Kasumi-1 (cell line): ENCODE results near the gene SIKE1.
"Not testable (repeated sequence)": the region's sequence is repeated elsewhere in the genome, so short reads cannot be mapped to it uniquely, and the experiment has no call there.

Experiments used
- DNase-seq, 2 experiments: peaks; one replicate each; lab custom pipeline; 2025; lab: John Stamatoyannopoulos, UW

SIKE1 gene

DNA sequence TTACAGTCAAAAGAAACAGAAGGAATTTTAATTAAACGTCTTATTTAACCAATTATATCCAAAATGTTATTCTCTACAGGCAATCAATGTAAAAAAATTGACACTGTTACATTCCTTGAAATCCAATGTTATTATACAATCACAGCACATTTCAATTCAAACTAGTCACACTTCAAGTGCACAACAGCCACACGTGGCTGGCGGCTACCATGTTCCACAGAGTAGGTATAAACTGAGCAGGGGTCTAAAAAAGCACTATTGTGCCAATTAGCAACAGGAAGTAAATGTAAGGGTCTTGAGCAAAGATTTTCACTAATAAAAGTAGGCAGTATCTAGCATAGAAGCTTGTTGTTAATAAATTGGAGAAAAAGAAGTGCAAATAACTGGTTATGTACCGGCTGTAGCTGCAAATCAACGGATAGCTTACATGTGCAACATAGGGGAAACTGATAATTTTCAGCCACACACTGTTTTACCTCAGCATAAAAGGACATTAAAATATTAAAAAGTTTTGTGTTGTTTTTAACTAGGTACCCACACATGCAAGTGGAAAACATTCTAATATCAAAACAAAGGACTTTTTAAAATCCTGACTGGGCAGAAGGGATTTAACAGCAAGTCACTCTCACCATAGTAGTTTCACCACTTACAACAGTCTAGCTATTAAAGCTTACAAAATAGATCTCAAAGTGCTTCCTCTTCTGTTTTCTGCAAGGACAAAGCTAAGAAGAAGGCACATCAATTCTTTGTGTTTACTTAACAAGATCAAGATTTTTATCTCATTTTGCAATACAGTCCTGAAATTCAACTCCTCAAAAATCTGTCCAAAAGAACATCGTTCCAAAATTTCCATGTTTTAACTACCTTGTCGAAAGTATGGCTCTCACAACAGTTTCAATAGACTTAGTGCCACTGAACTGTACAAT, 25.2 kb downstream of the SIKE1 start:
- peak; percentile 10 to 33 for DNase-seq

DNA sequence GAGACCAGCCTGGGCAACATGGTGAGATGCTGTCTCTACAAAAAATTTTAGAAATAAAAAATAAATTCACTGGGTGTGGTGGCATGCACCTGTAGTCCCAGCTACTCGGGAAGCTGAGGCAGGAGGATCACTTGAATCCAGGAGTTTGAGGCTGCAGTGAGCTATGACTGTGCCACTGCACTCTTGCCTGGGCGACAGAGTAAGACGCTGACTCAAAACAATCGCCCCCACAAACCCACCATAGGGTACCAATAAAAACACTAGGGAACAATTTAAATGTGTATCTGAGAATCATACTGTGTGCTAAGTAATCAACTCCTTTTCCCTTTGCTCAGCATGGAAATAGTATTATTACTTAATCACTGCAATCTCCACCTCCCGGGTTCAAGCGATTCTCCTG, 26.8 kb downstream of the SIKE1 start:
- DNase-seq, result not testable (repeated sequence)

- no peak for DNase-seq
These were observed 27.3 kb downstream of the SIKE1 start for GRCh38 chr1:114753143-114753542.

- DNase-seq, result no peak
These were observed 29.7 kb downstream of the SIKE1 start for GRCh38 chr1:114750780-114751179.

DNA sequence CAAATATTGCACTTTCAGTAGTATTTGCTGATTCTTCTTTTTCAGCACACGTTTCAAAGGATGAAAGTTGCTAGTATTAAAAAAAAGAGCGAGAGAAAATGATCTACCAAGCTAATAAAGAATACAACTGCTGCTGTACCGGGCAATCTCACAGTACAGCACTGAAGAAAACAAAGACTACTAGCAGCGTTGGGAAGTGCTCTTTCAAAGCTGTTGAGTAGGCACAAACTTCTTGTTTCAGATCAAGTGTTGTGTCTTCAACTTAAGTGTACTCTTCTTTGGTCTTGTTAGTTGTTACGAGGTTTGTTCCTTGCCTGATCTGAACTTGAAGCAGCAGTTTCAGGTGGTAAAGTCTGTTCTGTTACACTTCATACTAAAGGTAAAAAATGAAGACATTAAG, 30.6 kb downstream of the SIKE1 start:
- no peak for DNase-seq

- DNase-seq, result no peak
These were observed 33.9 kb downstream of the SIKE1 start for GRCh38 chr1:114746450-114747121.

GRCh38 chr1:114745291-114745690, 35.2 kb downstream of the SIKE1 start:
- DNase-seq, result no peak

GRCh38 chr1:114741963-114742746, 38.3 kb downstream of the SIKE1 start:
- no peak for DNase-seq

DNA sequence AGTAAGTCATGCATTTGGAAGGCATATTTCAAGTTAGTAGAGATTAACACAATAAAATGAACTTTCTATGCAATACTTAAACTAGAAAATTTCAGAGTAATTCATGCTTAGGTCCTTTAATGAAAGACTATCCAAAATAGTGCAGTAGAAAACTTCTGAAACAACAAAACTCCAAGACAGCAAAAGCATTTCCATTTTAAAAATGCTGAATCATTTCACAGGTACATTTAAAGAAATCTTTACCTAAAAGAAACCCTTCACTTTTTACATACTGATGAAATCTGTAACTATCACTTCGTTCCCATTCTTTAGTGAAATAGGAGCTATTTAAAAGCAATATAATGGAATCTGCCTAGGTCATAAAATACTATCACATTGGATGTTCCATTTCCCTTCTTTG, 40.2 kb downstream of the SIKE1 start:
- no peak for DNase-seq

DNA sequence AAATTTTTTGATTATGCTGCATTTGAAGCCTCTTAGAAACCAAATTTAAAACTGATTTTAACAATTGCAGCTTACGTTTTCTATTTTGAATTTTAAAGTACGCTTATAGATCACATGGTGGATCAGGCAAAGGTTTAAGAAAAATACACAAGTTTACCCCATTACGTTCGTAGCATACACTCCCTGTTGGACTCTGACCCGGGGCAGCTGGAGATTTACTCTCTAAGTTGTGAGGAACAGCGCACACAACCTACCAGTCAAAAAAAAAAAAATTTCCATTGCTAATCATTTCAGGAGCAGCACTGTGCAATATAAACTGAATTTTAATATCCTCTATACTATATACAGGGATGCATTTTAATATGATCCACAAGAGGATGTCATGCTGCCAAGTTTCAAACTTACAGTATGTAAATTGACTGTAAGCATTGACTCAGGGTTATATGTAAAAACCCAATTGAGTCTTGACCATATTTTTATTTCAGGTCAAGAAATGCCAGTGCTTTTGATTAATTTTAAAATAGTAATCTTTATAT, 43.1 kb downstream of the SIKE1 start:
- no peak for DNase-seq

DNA sequence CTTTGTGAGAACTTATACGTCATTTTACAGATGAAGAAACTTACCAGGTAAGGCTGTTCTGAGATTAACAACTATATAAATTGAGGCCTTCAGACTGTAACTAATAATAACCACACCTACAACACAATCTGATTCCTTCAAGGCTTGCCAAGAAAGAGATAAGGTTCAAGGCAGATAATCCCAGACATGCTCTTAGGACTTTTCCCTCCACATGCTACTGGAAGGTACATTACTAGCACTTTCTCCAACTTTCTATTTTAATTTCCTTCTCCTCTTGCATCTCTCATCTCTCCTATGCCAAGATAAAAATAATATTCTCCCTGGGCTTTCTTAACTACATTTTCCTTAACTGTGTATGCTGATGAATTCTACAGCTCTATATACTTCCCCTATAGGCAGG, 45.0 kb downstream of the SIKE1 start:
- no peak for DNase-seq

DNA sequence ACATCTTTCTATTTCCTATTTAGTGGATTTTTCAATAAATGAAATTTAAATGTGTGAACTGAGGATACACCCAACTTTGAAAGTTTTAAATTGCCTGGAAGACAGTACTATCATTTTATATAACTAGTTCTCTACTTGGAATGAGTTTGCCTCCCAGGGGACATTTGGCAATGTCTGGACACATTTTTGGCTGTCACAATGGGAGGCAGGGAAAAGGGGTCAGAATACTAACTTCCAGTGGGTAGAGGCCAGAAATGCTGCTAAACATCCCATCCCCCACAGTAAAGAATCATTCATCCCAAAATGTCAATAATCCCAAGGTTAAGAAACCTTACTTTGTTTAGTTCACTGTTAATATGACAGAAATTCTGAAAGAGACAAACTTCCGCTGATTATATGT, 50.7 kb downstream of the SIKE1 start:
- no peak for DNase-seq

DNA sequence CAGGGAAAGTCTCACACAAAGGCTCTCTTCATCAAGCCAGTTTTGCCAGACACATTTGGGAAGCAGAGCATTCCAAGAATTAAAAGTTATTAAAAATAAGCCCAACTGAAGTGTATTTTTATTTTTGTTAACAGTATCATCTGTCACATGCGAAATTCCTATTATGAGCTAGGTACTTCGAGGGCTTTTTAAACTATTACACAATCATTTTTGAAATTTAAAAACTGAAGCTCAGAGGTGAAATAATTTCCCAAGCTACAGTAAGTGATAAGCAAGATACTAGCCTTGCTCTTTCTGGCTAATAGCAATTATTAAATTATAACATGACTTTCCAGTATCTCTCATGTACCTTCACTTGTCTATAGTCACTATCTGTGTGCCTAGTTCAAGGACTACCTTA, 51.9 kb downstream of the SIKE1 start:
- DNase-seq, result no peak

DNA sequence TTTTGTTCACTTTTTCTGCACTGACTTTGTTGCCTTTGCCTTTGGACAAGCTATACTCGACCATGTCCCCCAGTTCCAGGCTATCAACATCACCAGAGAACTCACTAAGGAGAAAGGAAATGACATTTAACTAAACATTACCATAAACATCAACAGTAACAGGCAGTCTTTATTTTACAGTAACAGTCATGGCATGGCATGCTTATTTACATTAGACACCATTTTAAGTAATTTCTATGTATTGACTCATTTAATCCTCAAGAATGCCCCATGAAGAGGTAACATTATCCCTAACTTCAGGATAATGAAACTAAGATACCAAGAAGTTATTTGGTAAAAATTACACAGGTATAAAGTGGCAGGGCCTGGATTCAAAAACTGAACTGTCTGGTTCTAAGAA, 55.3 kb downstream of the SIKE1 start:
- DNase-seq, result no peak

DNA sequence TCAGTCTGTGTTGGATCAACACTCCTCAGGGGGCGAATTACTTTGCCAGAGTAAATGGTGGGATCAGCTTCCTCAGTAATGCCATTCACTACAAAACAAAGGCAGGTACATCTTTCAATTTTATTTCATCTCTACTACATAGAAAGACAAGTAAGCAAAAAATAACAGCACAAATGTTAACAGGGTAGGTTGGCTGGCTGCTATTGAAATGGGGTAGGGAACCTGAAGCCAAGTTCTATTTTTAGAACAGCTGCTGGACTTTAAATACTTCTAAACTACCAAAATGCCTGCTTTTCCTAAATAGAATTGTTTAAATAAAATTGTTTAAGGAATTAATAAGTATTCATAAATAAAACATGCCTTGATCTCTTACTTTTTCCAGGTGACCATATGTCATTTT, 56.6 kb downstream of the SIKE1 start:
- DNase-seq, result no peak

GRCh38 chr1:114723457-114723856, 57.0 kb downstream of the SIKE1 start:
- DNase-seq, result no peak

- DNase-seq, result no peak
These were observed 60.0 kb downstream of the SIKE1 start for GRCh38 chr1:114720492-114720891.
